GM23338 (cell line): ENCODE data around the gene KIF25. TPM values are rescaled to one million over a fixed set of nuclear protein-coding genes. Genes with fewer than 3 reads are reported as not detected.
A peak's percentile ranks its signal among the peaks of the same experiment; 100 is the strongest.

Source experiments
- ATAC-seq: fragments of 200-7000 bp; cut with Tn5 transposase; 3 replicates; pipeline ENCODE4 v1.9.1; 2020
- DNase-seq: peaks from one replicate; pipeline ENCODE4 v3.0.0-alpha.2; 2015; ENCODE audit warnings: low spot score
- H2AFZ ChIP-seq: fragments of 200-600 bp; sonication (generic); 2 replicates; pipeline ENCODE4 v1.8.0; 2016; ENCODE audit warnings: antibody characterized with exemption, mild to moderate bottlenecking, moderate library complexity
- H3F3A ChIP-seq: fragments of 200-600 bp; sonication (generic); replicated peaks from 2 replicates; pipeline ENCODE4 v1.8.0; 2017; ENCODE audit warnings: antibody characterized with exemption, mixed run types, low read depth
- H3K27ac ChIP-seq: fragments of 200-600 bp; sonication (generic); 2 replicates; pipeline ENCODE4 v1.6.1; 2016; ENCODE audit warnings: low read depth
- H3K27me3 ChIP-seq: fragments of 200-600 bp; sonication (generic); 2 replicates; pipeline ENCODE4 v1.8.0; 2016; ENCODE audit warnings: mild to moderate bottlenecking, mixed run types, moderate library complexity; ENCODE audit not compliant: insufficient read depth
- H3K36me3 ChIP-seq: fragments of 200-600 bp; sonication (generic); 2 replicates; pipeline ENCODE4 v1.8.0; 2016; ENCODE audit warnings: mild to moderate bottlenecking; ENCODE audit not compliant: insufficient read depth
- H3K4me1 ChIP-seq: fragments of 200-600 bp; sonication (generic); 2 replicates; pipeline ENCODE4 v1.8.0; 2016; ENCODE audit warnings: mild to moderate bottlenecking, moderate library complexity; ENCODE audit not compliant: insufficient read depth
- H3K4me2 ChIP-seq: fragments of 200-600 bp; sonication (generic); 2 replicates; pipeline ENCODE4 v1.7.1; 2017; ENCODE audit warnings: mixed run types
- H3K4me3 ChIP-seq: fragments of 200-600 bp; sonication (generic); 2 replicates; pipeline ENCODE4 v1.6.1; 2016; ENCODE audit warnings: mixed run types
- H3K79me2 ChIP-seq: fragments of 200-600 bp; sonication (generic); replicated peaks from 2 replicates; pipeline ENCODE4 v1.8.0; 2017; ENCODE audit warnings: mild to moderate bottlenecking; ENCODE audit not compliant: insufficient read depth
- H3K9me2 ChIP-seq: fragments of 200-600 bp; sonication (generic); 2 replicates; pipeline ENCODE4 v1.8.0; 2017; ENCODE audit not compliant: insufficient read depth
- H4K20me1 ChIP-seq: fragments of 200-600 bp; sonication (generic); replicated peaks from 2 replicates; pipeline ENCODE4 v1.8.0; 2017; ENCODE audit warnings: mild to moderate bottlenecking; ENCODE audit not compliant: insufficient read depth
- H3K27ac Mint-ChIP-seq: 2 replicates; pipeline ENCODE4 v1.8.0; 2020; ENCODE audit warnings: inconsistent platforms, mild to moderate bottlenecking, moderate library complexity, mixed read lengths
- H3K27me3 Mint-ChIP-seq: 3 replicates; pipeline ENCODE4 v1.8.0; 2022; ENCODE audit warnings: low read depth, mild to moderate bottlenecking, moderate library complexity, mixed read lengths, inconsistent platforms; ENCODE audit not compliant: insufficient read depth, poor library complexity
- H3K36me3 Mint-ChIP-seq: 3 replicates; pipeline ENCODE4 v1.8.0; 2021; ENCODE audit warnings: low read depth, mild to moderate bottlenecking, inconsistent platforms, moderate library complexity, mixed read lengths
- H3K4me1 Mint-ChIP-seq: 3 replicates; pipeline ENCODE4 v1.8.0; 2020; ENCODE audit warnings: mild to moderate bottlenecking, inconsistent platforms, mixed read lengths
- H3K4me3 Mint-ChIP-seq: 3 replicates; pipeline ENCODE4 v1.8.0; 2021; ENCODE audit warnings: moderate library complexity, mild to moderate bottlenecking, inconsistent platforms, mixed read lengths
- H3K9me3 Mint-ChIP-seq: 3 replicates; pipeline ENCODE4 v1.8.0; 2020; ENCODE audit warnings: moderate library complexity, mild to moderate bottlenecking, inconsistent platforms, mixed read lengths
- CREB1 ChIP-seq: fragments of 250-450 bp; sonication (Bioruptor Pico); IDR thresholded peaks from 2 replicates; pipeline ENCODE4 v1.5.0; 2020; ENCODE audit warnings: low read depth, mild to moderate bottlenecking, moderate library complexity
- EZH2phosphoT487 ChIP-seq: fragments of 200-600 bp; sonication (generic); IDR thresholded peaks from one replicate; pipeline ENCODE4 v1.8.1; 2018; ENCODE audit warnings: antibody characterized with exemption; ENCODE audit not compliant: unreplicated experiment
- JUNB ChIP-seq: IDR thresholded peaks from one replicate; pipeline ENCODE4 v1.6.1; 2016; ENCODE audit warnings: antibody characterized with exemption; ENCODE audit not compliant: unreplicated experiment
- STAT1 ChIP-seq: IDR thresholded peaks from one replicate; pipeline ENCODE4 v1.6.1; 2016; ENCODE audit warnings: antibody characterized with exemption; ENCODE audit not compliant: unreplicated experiment
- ZNF114 ChIP-seq: fragments of 250-450 bp; sonication (Bioruptor Pico); IDR thresholded peaks from 2 replicates; pipeline ENCODE4 v1.5.0; 2020; ENCODE audit warnings: mild to moderate bottlenecking, moderate library complexity
- polyA plus RNA-seq: library from polyadenylated mRNA; unstranded; fragments of >200 nt; fragmentation: Nextera tagmentation; extraction: Ambion mirVana; gene quantifications from 2 replicates; pipeline ENCODE4 v1.2.1, GENCODE V29; 2016
- total RNA-seq: library from RNA; depleted of rRNA; stranded (reverse); fragments of >200 nt; shearing (Covaris generic); gene quantifications from 2 replicates; pipeline ENCODE4 v1.2.3, GENCODE V29; 2014
- TF ChIP-seq, protein P1 (sequence below): fragments of 250-450 bp; sonication (Bioruptor Pico); IDR thresholded peaks from 2 replicates; pipeline ENCODE4 v1.5.0; 2020; ENCODE audit warnings: mild to moderate bottlenecking, moderate library complexity
- TF ChIP-seq, protein P2 (sequence below): IDR thresholded peaks from one replicate; pipeline ENCODE4 v1.6.1; 2018; ENCODE audit warnings: antibody characterized with exemption; ENCODE audit not compliant: unreplicated experiment
- TF ChIP-seq, protein P3 (sequence below): IDR thresholded peaks from 2 replicates; pipeline ENCODE4 v1.6.1; 2016; ENCODE audit warnings: antibody characterized with exemption

Gene KIF25
- total and polyA plus RNA-seq, 2 experiments from 2014 or later, result 0.69 to 0.76 TPM

DNA sequence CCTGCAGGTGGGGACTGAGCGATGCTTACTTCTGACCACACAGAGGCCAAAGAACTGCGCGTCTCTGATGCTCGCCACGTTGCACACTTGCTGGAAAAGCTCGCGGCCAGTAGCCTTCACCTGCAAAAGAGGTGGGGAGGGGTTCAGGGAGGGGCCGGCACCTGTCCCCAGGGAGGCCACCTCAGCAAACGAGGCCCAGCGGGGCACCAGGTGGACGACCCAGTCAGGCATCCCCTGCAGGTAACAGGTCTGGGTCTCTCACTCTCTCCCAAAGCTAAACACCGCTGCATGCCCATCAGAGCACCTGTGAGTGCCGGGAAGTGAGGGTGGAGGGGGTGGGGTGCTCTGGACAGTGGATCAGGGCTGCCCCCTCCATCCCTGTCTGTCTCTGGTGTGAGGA is 77.7 kb downstream of the KIF25 start (continued):
- TF ChIP-seq, protein P1, sequence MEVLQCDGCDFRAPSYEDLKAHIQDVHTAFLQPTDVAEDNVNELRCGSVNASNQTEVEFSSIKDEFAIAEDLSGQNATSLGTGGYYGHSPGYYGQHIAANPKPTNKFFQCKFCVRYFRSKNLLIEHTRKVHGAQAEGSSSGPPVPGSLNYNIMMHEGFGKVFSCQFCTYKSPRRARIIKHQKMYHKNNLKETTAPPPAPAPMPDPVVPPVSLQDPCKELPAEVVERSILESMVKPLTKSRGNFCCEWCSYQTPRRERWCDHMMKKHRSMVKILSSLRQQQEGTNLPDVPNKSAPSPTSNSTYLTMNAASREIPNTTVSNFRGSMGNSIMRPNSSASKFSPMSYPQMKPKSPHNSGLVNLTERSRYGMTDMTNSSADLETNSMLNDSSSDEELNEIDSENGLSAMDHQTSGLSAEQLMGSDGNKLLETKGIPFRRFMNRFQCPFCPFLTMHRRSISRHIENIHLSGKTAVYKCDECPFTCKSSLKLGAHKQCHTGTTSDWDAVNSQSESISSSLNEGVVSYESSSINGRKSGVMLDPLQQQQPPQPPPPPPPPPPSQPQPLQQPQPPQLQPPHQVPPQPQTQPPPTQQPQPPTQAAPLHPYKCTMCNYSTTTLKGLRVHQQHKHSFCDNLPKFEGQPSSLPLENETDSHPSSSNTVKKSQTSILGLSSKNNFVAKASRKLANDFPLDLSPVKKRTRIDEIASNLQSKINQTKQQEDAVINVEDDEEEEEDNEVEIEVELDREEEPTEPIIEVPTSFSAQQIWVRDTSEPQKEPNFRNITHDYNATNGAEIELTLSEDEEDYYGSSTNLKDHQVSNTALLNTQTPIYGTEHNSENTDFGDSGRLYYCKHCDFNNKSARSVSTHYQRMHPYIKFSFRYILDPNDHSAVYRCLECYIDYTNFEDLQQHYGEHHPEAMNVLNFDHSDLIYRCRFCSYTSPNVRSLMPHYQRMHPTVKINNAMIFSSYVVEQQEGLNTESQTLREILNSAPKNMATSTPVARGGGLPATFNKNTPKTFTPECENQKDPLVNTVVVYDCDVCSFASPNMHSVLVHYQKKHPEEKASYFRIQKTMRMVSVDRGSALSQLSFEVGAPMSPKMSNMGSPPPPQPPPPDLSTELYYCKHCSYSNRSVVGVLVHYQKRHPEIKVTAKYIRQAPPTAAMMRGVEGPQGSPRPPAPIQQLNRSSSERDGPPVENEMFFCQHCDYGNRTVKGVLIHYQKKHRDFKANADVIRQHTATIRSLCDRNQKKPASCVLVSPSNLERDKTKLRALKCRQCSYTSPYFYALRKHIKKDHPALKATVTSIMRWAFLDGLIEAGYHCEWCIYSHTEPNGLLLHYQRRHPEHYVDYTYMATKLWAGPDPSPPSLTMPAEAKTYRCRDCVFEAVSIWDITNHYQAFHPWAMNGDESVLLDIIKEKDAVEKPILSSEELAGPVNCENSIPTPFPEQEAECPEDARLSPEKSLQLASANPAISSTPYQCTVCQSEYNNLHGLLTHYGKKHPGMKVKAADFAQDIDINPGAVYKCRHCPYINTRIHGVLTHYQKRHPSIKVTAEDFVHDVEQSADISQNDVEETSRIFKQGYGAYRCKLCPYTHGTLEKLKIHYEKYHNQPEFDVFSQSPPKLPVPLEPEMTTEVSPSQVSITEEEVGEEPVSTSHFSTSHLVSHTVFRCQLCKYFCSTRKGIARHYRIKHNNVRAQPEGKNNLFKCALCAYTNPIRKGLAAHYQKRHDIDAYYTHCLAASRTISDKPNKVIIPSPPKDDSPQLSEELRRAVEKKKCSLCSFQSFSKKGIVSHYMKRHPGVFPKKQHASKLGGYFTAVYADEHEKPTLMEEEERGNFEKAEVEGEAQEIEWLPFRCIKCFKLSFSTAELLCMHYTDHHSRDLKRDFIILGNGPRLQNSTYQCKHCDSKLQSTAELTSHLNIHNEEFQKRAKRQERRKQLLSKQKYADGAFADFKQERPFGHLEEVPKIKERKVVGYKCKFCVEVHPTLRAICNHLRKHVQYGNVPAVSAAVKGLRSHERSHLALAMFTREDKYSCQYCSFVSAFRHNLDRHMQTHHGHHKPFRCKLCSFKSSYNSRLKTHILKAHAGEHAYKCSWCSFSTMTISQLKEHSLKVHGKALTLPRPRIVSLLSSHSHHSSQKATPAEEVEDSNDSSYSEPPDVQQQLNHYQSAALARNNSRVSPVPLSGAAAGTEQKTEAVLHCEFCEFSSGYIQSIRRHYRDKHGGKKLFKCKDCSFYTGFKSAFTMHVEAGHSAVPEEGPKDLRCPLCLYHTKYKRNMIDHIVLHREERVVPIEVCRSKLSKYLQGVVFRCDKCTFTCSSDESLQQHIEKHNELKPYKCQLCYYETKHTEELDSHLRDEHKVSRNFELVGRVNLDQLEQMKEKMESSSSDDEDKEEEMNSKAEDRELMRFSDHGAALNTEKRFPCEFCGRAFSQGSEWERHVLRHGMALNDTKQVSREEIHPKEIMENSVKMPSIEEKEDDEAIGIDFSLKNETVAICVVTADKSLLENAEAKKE (CRISPR knock-in tag), result no peak
- no peak for TF ChIP-seq STAT1
- TF ChIP-seq CREB1 (CRISPR knock-in tag), result no peak
- TF ChIP-seq, protein P2, sequence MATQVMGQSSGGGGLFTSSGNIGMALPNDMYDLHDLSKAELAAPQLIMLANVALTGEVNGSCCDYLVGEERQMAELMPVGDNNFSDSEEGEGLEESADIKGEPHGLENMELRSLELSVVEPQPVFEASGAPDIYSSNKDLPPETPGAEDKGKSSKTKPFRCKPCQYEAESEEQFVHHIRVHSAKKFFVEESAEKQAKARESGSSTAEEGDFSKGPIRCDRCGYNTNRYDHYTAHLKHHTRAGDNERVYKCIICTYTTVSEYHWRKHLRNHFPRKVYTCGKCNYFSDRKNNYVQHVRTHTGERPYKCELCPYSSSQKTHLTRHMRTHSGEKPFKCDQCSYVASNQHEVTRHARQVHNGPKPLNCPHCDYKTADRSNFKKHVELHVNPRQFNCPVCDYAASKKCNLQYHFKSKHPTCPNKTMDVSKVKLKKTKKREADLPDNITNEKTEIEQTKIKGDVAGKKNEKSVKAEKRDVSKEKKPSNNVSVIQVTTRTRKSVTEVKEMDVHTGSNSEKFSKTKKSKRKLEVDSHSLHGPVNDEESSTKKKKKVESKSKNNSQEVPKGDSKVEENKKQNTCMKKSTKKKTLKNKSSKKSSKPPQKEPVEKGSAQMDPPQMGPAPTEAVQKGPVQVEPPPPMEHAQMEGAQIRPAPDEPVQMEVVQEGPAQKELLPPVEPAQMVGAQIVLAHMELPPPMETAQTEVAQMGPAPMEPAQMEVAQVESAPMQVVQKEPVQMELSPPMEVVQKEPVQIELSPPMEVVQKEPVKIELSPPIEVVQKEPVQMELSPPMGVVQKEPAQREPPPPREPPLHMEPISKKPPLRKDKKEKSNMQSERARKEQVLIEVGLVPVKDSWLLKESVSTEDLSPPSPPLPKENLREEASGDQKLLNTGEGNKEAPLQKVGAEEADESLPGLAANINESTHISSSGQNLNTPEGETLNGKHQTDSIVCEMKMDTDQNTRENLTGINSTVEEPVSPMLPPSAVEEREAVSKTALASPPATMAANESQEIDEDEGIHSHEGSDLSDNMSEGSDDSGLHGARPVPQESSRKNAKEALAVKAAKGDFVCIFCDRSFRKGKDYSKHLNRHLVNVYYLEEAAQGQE, result no peak

DNA sequence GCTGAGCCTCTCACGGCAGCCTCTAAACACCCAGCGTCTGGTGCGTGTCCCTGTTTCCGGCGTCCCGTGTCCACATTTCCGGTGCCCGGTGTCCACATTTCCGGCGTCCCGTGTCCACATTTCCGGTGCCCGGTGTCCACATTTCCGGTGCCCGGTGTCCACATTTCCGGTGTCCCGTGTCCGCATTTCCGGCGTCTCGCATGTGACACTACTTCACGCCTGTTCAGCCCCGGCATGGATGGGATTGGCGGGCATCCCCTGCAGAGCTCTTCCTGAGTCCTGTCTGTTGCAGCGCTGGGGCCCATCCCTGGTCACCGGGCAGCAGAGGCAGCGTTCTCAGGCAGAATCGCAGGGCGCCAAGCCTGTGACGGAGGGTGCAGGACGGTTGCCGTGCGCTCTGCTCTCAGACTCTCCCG is 78.3 kb downstream of the KIF25 start:
- H4K20me1 ChIP-seq, result no peaks in the 10 kb centered on the region

More for the DNA sequence above, 78.3 kb downstream of the KIF25 start:
- Mint-ChIP-seq H3K27ac (no peak overlapping the region), H3K36me3 (no peaks in the 10 kb centered on the region), H3K4me3 (no peak overlapping the region), H3K9me3 (no peaks in the 10 kb centered on the region), H3K4me1 (peaks cover 7% of the 10 kb centered on the region), H3K27me3 (peaks cover 12% of the 10 kb centered on the region)
- H3K36me3 ChIP-seq, result no peaks in the 10 kb centered on the region
- no peak for ATAC-seq
- DNase-seq, result no peak
- no peak overlapping the region for H3K27ac ChIP-seq
- peak overlapping the region; percentile 80; the same call in 1 of the 2 replicates for H2AFZ ChIP-seq
- 0 out of 2 replicates have a peak, but pooled peaks cover 3% of the 10 kb centered on the region for H3F3A ChIP-seq
- TF ChIP-seq EZH2phosphoT487 (no peak), STAT1 (no peak), ZNF114 (no peak), JUNB (no peak), CREB1 (CRISPR knock-in tag) (no peak)
- TF ChIP-seq, protein P2, result no peak
- TF ChIP-seq, protein P3, sequence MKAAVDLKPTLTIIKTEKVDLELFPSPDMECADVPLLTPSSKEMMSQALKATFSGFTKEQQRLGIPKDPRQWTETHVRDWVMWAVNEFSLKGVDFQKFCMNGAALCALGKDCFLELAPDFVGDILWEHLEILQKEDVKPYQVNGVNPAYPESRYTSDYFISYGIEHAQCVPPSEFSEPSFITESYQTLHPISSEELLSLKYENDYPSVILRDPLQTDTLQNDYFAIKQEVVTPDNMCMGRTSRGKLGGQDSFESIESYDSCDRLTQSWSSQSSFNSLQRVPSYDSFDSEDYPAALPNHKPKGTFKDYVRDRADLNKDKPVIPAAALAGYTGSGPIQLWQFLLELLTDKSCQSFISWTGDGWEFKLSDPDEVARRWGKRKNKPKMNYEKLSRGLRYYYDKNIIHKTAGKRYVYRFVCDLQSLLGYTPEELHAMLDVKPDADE, result no peak
- H3K79me2 ChIP-seq, result no peaks in the 10 kb centered on the region
- H3K4me2 ChIP-seq, result no peak overlapping the region
- no peaks in the 10 kb centered on the region for H3K9me2 ChIP-seq
- no peak overlapping the region for H3K4me3 ChIP-seq
- H3K27me3 ChIP-seq, result no peaks in the 10 kb centered on the region
- H3K4me1 ChIP-seq, result no peaks in the 10 kb centered on the region
